Inferior parietal cortex (tissue), 1 donor: Measurements from ENCODE around the gene CFAP45.

Source experiments
- DNase-seq: peaks from one replicate; pipeline ENCODE4 v3.0.0-alpha.2; 2016; ENCODE audit errors: extremely low spot score

CFAP45 gene

DNA sequence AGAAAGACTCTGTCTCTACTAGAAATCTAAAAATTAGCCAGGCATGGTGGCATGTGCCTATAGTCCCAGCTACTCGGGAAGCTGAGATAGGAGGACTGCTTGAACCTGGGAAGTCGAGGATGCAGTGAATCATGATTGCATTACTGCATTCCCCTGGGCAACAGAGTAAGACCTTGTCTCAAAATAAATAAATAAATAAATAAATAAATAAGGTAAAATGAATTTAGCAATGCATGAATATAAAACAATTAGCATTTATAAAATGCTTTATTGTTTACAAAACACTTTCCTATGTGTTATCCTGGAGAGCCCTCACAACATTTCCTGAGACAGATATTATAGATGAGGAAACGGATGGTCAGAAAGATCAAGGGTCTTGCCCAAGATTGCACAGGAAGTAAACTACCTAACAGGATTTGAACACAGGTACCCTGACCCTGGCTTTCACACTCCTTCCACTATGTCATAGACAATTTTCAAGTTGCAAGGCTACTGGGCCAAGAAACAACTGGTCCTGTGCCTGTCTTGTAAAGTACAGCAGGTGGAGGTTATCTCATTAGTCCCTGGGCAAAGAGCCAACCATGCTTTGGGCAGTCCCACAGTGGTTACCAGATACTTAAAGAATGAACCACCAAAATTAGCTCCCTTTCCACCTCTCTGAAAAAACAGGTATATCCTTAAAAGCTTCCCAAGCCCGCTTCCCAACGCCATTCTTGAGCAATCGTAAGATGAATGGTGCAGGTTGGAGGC lies 22.1 kb downstream of the CFAP45 start:
- no peak for DNase-seq

DNA sequence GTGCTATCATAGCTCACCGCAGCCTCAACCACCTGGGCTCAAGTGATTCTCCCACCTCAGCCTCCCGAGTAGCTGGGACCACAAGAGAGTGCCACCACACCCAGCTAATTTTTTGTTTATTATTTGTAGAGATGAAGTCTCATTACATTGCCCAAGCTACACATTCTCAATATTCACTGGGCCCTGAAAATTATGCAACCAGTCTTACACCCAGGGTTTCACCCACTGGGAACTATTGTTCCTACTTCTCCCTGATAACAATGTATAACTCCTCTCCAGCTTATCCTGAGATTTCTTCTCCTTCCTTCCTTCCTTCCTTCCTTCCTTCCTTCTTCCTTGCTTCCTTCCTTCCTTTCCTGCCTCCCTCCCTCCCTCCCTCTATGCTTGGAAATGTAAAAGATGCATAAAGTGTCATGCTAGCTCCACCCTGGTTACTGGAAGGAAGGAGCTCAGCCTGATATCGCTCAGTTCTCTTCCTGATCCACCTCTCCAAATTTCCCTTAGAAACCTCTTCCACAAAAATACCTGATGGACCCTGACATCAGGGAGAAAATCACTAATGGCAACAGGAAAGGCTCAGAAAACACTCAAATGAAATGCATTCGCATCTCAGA lies 26.3 kb downstream of the CFAP45 start:
- DNase-seq = no peak

DNA sequence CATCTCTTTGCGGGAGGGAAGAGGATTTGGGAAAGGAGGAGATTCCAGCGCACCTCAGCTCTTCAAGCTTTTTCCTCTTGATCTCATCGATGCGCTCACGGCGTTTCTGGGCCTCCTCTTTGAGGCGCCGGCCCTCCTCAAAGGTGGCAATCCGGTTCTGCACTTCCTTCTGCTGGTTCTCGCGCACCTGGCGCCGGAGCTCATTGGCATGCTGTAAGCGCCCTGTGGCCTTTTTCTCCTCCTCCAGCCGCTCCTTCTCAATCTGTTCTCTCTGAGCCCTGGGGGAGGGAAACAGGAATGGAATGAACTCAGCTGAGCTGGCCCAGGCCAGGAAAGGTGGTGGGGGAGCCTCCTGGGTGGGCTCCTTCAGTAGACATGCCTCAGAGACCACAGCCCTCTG lies 27.1 kb downstream of the CFAP45 start:
- DNase-seq = no peak

DNA sequence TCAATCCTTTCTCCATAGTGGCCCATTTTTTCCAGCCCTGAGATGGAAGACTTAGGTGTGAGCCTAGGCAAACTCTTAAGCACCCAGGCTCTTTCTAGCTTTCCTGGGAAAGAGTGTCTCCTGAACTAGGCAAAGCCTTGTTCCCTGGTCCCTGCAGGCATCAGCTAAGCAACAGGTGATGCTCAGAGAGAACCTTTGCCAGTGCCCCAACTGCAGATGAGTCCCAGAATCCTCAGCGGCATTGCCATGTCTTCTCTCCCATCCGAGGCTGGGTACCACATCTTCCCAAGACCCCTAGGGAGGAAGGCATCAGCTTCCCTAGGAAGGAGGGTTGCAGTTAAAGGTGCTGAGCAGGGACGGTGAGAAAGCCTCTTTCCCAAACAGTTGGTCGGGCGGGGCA lies 29.3 kb downstream of the CFAP45 start:
- no peak for DNase-seq

DNA sequence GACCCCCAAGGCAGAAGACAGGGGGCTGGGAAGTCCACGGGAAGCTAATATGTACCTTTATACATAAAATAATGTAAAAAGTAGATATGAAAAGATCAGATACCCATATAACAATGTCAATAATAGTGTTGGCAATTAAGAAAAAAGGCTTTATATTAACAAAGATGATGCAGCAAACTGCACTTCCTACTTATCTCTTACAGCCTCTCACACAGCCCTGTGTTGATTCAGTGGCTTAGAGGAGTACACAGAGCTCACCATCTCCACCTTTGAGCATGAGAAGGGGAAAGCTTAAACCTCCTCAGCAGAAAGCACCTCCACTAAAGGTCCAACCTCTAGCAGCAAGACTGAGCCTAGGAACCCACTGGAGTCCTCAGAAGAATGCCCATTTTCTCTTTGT lies 30.4 kb downstream of the CFAP45 start:
- no peak for DNase-seq

DNA sequence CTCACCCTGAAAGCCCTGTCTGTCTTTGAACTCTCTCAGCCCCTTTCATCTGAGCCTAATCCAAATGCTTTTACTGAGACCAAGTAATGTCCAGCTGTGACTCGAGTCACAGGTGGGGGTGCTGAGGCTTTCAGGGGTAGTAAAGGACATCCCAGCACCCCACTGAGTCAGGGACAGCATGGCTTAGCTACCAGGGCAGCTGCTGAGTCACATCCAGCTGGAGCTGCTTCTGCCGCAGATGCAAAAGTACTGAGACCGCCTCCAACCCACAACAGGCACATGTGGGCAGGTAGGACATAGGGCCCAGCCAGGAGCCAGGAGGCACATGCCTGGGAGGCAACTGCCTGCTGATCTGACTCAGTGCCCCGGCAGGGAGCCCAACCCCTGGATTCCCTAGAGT lies 30.8 kb downstream of the CFAP45 start:
- no peak for DNase-seq

DNA sequence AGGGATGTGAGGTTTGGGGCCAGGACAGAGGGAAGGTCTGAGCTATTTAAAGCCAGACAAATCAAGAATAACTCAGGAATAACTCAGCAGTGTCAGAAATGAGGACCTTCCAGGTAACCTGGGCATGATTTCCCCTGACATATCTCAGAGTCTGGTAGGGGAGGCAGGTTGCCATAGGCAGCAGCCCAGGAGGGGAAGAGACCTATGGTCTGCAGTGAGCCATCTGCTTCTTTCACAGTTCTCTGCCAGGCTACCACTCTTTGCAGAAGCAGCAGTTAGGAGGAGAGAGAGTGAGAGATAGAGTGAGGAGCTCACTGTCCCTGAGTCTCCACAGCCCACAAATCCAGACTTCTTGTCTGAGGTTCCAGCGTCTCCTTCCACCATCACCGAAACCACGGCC lies 31.2 kb downstream of the CFAP45 start:
- no peak for DNase-seq

DNA sequence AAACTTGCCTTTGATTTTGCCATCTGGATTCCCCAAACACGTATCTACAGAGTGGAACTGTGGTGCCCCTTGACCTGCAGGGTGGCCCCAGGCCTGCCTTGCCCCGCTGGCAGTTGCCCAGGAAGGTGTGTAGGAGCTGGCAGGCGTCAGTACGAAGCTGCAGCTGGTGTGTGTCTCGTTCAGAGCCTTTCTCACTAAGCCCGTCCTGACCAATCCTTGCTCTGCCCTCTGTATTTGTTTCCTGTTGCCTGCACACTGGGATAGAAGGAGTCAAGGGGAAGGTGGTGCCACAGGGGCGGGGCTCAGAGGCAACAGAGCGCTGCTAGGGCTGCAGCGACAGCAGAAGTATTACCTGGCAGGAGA lies 32.3 kb downstream of the CFAP45 start:
- no peak for DNase-seq

DNA sequence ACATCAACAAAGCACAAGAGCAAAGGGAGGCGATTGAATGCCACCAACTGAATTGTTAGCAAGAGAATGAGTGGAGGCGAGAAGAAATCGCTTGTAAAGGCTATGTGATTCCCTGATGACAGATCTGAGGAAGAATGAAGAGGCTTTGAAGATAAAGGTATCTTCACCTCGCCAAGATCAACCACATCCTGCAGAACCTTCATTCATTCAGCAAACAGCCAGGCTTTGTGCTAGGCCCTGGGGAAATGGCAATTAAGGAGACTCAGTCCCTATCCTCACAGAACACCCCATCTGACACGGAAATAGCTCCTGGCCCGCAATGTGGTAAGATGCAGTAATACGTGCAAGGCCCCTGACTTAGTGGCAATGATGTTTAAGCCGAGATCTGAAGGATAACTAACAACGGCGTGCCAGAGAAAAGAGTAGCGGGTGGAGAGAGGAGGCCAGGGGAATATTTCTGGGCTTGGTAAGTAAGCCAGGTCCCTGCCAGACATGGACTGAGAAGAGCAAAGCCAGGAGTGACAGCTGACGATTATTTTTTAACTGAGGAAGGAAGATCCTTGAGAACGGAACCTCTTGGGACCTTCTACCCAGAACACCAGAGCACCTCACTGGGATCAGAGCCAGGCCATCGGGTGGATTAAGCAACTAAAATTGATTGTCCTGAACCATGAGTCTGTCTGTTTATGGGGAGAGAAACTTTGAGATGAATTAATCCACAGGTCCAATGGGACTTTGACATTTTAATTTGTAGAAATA lies 32.9 kb downstream of the CFAP45 start:
- DNase-seq = no peak

DNA sequence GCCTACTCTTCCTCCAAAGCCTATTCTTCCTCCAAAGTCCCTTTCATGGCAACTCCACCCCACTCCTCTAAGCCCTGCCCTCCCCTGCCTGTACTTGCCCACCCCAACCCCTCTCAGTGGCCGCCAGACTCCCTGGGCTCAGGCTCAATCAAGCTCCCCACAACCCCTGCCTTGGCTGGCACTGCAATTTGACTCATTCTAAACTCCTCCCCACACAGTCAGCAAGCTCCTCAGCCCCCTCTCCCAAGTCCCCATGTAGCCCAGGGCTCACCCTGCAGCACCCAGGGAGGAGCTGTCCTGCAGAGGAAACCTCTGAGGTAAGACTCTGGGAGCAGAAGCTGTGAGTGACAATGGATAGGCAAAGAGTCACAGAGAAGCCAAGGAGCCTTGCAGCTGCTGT lies 33.9 kb downstream of the CFAP45 start:
- DNase-seq = no peak

DNA sequence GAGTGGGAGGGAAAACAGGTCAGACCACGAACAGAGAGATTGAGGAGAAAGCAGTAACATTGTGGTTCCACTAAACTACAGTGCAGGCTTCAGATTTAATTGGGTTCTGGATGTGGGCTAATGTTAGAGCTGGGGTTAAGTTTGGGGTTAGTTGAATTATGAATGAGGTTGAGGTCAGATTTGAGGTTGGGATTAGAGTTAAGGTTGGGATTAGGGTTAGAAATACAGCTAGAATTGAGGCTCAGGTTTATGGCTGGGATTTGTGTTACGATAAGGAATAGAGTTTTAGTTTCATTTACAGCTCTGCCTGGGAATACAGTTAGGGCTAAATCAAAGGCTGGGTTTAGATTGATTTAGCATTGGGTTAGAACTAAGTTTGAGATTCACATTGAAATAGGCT lies 35.7 kb downstream of the CFAP45 start:
- no peak for DNase-seq

DNA sequence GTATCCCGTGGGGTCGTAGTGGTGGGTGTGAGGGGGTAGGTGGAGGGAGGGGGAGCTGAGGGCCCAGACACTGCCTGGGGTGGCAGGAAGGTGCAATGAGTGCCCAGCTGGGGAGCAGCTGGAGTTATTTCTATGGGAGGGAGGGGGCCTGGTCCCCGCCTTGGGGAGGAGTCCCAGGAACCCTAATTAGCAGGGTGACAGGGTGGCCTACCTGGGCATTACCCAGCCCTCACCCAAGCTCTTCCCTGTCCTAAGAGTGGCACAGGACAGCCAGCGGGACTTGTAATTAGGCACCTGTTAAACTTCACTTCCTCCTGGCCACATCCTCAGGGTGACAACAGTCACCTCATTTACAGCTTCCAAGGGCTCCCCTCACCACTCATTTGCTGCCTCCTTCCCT lies 37.4 kb downstream of the CFAP45 start, which contains the start of gene VSIG8:
Gene VSIG8 (minus strand): TSS at position 101 of the 400 bp plus-strand sequence. CDS start 136 bp downstream, outside the sequence.
- no peak for DNase-seq

DNA sequence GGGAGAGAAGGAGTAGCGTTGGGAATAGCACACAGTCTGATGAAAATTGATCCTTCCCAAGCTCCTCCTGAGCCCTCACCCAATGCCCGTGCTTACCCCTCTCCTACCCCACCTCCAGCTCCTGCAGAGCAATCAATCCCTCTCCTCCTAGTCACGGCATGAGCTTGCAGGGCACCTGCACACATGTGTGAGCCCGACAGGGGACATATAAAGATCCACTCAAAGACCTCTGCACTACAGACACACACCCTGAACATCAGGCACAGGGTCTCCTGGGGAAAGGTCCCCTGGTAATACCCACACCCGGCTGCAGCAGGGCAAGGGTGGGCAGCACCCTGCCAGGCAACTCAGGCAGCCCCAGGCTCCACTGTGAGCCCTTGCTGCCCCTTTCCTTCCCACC lies 37.9 kb downstream of the CFAP45 start:
- DNase-seq = no peak

DNA sequence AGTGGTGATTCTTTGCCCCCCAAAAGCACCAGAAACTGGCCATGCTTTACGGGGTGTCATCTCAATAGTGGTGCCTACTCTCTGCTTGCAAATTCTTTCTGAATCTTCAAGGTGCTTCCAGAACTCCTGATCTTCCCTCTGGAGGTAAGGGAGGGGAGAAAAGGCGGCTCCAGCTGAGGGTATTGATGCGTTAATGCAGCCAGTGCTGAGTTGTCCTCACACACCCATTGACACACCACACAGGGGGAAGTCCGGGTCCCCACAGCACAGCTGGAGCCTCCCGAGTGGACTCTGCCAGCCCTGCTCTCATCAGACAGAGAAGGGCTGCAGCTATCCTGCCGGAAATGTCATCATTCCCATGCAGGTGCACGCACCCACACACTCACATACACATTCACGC lies 38.7 kb downstream of the CFAP45 start:
- no peak for DNase-seq

DNA sequence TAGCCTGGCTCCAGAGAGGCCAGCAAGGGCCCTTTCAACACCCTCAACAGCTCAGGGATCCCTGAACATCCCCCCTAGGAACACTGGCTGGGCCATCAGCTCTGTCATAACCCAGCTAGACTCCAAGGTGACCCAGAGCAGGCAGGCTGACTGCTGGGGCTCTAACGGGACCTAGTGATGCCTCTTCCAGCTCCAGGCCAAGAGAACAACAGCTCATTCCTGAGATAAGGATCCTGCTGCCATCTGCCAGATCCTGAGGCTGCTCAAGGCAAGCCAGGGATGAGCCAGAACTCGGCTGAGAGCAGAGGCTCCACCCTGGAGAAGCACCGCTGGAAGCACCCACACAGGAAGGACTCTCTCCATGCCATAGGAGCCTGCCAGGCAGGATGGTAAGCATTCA lies 39.5 kb downstream of the CFAP45 start:
- no peak for DNase-seq

DNA sequence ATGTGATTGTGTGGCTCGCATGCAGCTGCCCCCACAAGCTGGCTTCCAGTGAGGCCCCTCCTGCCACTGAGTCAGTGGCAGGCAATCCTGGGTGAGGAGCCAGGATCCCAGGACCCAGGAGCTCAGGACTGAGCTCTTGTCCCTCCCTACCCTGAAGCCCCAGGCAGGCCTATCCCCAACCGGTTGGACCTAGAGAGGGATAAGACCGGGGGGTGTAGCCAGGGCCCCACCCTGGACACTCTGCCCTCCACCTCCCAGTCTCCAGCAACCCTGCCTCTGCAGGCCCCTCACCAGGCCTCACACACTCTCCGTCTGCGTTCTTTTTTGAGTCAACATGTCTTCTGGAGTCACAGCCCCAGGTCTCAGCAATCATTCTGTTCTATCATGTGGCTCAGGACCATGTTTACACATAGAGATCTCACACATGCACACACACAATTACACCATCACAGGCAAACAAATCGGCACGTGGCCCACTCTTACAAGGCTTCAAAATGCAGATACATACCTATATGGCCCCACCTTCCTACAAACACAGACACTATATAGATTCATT lies 40.1 kb downstream of the CFAP45 start:
- DNase-seq = no peak

DNA sequence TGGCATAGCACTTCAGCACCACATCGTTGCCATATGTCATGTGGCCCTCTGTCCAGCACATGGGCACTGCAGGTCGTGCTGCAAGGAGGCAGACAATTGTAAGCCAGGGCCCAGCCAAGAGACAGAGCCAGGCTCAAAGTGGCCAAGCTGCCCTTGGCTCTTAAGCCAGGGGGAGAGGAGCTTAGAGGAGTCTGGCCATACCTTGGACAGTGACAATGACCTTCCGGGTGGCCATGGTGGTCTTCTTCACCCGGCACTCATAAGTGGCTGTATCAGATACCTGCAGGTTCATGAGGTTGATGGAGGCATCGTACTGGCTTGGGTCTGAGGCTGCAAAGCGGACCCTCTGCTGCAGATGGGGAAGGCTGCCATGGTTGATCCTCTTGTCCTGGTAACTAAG lies 42.1 kb downstream of the CFAP45 start:
- DNase-seq = no peak

DNA sequence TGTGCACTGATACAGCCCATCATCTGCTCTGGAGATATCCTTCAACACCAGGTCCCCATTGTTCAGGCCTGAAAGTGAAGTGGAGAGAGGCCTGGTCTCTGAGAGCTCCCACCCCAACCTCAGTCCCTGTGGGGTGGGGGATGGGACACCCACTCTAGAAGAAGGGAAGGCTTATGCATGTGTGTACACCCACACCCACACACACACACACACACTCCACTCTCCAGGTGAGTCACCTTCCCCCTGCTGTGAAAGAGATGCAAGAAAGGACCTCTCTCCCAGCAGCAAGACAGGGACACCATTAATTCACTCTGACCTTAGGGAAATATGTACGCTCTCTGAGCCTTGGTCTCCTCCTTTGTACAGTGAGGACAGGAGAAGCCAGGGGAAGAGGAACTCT lies 43.4 kb downstream of the CFAP45 start:
- DNase-seq = no peak

DNA sequence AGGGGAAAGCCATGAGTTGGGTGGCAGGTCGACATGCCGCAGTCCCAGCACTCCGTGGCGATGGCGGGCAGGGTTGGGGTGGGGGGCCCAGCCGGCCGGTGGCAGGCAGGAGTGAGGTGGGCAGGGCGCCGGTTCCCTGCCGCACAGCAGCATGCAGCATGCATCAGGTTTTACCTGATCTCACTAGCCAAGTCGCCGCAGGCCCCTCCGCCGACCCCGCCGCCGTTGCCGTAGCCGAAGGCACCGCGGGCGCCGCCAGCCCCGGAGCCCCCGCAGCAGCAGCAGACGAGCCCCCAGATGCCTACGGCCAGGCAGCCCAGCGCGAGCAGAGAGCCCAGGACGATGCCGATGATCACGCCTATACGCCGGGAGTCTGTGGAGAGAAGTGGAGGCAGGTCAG lies 44.3 kb downstream of the CFAP45 start:
- no peak for DNase-seq

DNA sequence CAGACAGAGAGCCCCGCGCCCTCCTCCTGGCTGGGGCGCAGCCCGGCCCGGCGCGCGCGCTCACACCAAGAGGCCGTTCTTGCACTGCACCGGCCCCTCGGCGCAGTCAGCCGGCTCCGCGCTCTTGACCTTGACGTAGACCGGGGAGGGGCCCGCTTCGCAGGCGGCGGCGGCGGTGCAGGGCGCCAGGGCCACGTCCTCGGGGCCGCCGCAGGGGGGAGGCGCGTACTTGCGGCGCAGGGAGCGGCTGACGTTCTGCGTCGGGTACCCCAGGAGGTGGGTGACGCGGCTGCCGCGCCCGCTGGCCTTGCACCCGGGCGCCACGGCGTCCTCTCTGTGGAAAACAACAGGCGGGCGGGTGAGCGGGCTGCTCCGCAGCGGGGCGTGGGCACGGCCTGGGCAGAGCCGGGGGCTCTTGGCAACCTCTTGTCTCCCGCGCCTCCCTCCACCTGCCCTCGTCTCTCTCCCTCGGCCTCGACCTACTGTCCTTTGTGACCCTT lies 45.2 kb downstream of the CFAP45 start:
- peak; percentile 57 for DNase-seq

DNA sequence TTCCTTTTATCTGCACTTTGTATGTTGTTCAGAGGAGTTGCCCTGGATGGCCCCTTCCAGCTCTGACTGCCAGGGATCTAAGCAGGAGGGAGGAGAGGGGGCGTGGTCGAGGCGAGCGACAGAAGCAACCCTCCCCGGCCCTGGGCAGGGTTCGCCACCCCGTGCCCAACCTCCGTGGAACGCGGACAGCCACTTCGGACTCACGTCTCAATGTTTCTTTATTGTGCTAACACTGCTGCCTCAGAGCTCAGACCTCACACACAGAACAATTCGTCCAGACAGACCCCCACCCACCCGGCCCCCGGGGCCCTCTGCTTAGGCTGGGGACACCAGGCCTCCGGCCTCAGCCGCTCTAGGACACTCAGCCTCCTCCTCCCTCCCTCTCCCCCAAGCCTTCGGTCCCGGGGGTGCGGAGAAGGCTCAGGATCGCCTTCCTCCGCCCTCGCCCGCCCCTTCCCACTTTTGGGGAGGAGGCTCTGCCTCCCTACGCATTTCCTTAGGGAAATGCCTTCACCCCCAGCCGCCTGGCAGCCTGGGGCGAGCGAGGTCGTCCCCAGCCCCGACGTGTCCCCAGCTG lies 45.8 kb downstream of the CFAP45 start:
- peak; percentile 53 for DNase-seq
